HG03196 (cell line): ENCODE data around the gene PPP4R4.

Experiments used
- ATAC-seq: cut with Tn5 transposase; IDR thresholded peaks from one replicate; pipeline ENCODE4 v1.9.1; 2021; ENCODE audit not compliant: unreplicated experiment

The PPP4R4 gene

GRCh38 chr14:94305620-94306019, 131.5 kb downstream of the PPP4R4 start:
- no peak for ATAC-seq

DNA sequence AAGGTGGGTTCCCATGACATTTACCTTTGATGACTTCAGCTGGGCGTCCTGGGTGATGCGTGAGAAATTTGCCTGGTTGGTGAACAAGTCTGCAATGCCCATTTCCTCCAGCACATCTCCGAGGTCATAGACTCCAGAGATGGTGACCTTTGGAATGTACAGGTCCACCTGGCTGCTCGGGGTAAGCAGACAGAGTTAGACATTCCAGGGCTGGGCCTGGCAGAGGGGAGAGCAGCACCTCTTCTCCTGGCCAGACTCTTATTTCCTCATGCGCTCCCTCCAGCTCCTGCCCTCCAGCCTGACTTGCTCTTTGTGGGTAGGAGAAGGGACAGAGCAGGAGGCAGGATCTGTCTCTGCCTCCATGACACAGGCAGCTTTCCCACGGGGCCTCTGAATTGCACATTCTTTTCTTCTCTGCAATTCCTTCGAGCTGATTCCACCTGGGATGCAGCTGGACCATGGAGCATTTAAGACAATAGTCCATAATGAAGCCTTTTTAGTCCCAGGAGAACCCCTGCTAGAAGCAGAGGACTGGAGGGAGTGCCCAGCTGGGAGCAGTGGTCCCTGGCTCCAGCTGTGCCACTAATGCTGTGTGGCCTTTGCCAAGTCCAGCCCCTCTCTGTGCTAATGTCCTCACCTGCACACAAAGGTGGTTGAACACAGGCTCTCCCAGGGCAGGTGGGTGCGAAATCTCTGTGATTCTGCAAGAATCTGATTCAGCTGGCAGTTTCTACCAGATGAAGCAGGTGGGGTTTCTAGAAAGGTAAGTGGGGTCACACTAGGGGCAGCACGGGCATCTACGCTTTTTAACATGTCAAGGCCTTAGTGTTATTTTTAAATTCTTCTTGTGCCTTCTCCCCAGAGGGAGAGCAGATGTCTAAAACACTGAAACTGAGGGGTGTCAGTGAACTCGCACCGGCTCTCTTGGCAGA, 132.2 kb downstream of the PPP4R4 start:
- ATAC-seq, result no peak

DNA sequence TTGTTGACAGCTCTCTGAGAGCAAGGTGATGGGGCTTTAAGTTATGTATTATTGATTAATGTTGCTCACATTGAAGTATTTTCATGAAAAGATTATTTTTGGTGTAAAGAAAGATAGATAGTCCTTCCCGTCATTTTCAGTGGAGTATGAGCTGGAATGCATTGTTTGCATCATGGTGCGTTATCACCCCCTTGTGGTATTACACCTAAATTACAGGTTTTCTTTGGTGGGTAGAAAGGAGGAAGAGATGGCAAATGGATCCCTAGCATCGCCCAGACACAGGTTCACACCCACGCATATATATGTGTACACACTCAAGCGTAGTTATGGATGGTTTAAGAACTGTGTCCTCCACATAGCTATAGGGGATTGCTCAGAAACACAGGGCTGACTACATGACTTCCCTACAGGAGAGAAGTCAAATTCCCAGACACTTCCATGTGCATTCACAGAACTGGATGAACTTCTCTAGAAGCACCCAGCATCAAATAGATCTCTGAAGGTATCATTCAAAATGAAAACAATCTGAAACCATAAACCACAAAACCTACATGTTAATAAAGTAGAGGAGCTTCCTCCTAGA, 133.4 kb downstream of the PPP4R4 start:
- no peak for ATAC-seq

GRCh38 chr14:94309721-94310120, 135.6 kb downstream of the PPP4R4 start:
- ATAC-seq, result no peak

DNA sequence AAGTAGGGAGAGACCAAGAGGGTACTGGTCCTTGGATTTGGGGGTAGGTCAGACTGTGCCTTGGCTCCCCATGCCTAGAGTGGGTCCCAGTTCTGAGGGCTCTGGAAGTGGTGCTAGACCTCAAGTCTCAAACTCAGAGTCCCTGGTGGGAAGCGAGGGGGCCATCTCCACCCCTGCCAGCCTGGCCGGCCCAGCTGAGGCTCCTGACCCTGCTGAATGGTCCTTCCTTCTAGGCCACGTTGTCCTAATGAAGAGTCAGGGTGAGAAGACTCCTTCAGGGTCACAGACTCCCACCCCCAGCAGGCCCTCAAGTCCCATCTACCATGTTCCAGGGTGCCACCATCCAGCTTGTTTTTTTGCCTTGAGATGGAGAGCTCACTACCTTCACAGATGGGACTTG, 136.1 kb downstream of the PPP4R4 start:
- ATAC-seq, result no peak

DNA sequence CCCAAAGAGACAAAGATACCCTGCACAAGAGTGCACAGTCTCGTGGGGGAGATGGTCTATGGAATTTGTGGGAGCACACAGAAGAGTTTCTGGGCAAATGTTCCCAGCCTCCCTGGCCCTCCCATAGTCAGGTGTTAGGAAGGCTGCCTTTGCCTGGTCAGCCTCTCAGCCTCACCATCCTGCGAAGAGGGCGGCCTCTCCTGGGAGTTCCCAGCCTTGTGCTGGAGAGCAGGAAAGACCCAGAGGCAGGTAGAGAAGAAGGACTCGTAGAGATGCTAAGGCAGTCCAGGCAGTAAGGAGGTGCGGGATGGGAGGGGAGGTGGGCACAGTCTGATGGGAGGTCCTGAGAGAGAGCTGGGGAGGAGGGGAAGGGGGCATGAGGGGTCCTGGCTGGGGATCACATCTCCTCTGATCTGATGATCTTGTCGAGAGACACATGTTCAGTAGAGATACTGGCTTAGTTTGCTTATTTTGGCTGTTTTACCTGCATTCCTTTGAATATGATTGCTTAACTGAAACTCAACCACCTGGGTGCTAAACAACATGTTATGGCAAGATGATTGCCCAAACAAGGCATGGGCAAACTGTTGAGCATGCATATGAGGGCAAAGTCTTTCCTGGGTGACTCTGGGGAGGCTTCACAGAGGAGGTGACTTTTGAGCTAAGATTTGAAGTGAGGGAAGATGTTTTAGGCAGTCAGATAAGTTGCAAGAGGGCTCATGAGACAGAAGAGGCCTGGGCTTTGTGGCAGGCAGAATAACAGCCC, 138.5 kb downstream of the PPP4R4 start:
- ATAC-seq, result no peak

GRCh38 chr14:94313991-94314655, 140.0 kb downstream of the PPP4R4 start:
- no peak for ATAC-seq

GRCh38 chr14:94314890-94315289, 140.8 kb downstream of the PPP4R4 start:
- ATAC-seq, result no peak

- no peak for ATAC-seq
Measured at GRCh38 chr14:94316692-94317091, 142.6 kb downstream of the PPP4R4 start.

- ATAC-seq, result no peak
Measured at GRCh38 chr14:94317259-94317658, 143.1 kb downstream of the PPP4R4 start.

- no peak for ATAC-seq
Measured at GRCh38 chr14:94320243-94320642, 146.1 kb downstream of the PPP4R4 start.

GRCh38 chr14:94321421-94322271, 147.5 kb downstream of the PPP4R4 start:
- no peak for ATAC-seq

- ATAC-seq, result no peak
Measured at GRCh38 chr14:94322648-94323570, 148.8 kb downstream of the PPP4R4 start, which contains the start of gene SERPINA6. Gene SERPINA6, minus strand, starts transcription at chr14:94323336. Its CDS starts 8,688 bp downstream, at chr14:94314648.

- ATAC-seq, result no peak
Measured at GRCh38 chr14:94328196-94328595, 154.1 kb downstream of the PPP4R4 start.
